HT-29 (cell line): ENCODE measurements around the gene CIC. TPM values are rescaled to one million over a fixed set of nuclear protein-coding genes. Genes with fewer than 3 reads are reported as not detected.
"Not testable (repeated sequence)": the region's sequence is repeated elsewhere in the genome, so short reads cannot be mapped to it uniquely, and the experiment has no call there.

Experiments
- DNase-seq: peaks from one replicate; pipeline ENCODE4 v3.0.0-alpha.2; 2015; ENCODE audit warnings: low spot score
- total RNA-seq: library from RNA; depleted of rRNA; stranded (reverse); fragments of >200 nt; shearing (Covaris generic); gene quantifications from 2 replicates; pipeline ENCODE4 v1.2.3, GENCODE V29; 2014

The CIC gene
- total RNA-seq, 1 experiment from 2014 or later = 55.5 TPM

DNA sequence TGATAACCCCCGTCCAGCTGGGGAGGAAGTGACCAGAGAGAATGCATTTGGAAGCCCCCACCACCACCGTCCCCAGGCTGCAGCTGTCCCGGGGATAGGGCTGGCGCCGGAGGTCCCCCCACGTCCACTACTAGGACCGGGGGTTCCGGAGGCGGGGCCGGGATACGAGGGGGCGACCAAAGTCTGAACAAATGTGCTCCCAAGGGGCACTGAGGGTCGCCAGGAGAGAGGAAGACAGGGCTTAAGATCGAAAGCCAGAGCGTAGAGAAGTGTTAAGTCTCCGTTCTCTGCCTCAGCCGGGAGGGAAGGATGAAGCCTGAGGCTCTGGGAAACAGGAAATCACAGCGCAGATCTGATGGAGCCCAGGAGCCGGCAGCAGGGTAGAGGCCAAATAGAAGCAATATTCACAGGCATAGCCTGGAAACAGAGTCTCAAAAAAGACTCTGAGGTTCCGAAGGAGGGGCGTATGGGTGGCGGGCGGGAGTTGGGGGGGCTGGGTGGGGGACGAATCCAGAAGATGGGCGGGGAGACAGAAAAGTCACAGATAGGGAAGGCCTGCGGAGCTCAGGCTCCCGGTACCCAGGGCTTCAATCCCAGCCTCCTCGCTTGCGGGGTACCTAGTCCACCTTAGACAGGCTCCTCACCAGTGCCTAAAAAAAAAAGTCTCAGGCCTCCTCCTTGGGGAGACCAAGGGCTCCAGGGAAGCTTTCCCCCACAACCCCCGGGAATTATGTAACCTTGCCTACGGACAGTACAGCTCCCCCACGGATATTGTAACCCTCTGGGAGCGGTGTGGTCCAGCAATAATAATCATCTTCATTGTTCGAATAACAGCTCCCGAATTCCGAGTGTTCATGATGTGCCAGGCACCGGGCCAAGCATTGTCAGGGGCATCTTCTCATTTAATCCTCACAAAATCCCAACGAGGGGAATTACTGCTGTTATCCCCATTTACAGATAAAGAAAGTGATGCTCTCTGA, 13.0 kb upstream of the CIC start:
- peak; percentile 73 for DNase-seq

DNA sequence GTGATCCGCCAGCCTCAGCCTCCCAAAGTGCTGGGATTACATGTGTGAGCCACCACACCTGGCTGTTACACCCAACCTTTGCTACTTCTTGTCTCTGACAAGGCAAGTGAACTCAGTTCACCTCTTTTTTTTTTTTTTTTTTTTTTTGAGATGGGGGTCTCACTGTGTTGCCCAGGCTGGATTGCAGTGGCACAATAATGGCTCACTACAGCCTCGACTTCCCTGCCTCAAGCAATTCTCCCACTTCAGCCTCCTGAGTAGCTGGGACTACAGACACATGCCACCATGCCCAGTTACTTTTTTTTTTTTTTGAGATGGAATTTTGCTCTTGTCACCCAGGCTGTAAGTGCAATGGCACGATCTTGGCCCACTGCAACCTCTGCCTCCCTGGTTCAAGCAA, 11.2 kb upstream of the CIC start:
- DNase-seq = not testable (repeated sequence)

DNA sequence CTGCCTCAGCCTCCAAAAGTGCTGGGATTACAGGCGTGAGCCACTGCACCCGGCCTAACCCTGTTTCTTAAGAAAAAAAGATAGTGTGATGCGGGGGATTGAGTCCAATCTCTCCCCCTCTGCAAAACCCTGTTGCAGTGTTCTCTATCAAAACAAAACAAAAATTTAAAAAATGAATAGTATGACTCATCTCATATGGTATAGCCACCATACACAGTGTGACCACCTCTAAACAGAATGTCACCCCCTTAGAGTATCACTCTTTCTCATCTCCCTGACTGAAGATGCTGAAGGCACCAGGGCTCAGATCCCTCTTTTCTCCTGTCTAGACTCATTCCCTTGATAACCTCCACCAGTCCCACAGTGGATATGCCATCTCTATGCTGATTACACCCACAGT, 7.3 kb upstream of the CIC start:
- DNase-seq = no peak

DNA sequence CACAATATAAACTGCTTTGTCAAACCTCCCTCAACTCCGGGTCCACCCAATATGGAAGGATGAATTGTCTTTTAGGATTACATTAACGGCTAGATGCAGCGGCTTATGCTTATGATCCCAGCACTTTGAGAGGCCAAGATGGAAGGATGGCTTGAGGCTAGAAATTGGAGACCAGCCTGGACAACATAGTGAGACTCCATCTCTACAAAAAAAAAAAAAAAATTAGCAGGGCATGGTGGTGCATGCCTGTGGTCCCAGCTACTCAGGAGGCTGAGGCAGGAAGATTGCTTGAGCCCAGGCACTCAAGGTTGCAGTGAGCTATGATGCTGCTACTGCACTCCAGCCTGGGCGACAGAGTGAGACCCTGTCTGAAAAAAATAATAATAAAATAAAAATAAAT, 2.9 kb upstream of the CIC start:
- not testable (repeated sequence) for DNase-seq

DNA sequence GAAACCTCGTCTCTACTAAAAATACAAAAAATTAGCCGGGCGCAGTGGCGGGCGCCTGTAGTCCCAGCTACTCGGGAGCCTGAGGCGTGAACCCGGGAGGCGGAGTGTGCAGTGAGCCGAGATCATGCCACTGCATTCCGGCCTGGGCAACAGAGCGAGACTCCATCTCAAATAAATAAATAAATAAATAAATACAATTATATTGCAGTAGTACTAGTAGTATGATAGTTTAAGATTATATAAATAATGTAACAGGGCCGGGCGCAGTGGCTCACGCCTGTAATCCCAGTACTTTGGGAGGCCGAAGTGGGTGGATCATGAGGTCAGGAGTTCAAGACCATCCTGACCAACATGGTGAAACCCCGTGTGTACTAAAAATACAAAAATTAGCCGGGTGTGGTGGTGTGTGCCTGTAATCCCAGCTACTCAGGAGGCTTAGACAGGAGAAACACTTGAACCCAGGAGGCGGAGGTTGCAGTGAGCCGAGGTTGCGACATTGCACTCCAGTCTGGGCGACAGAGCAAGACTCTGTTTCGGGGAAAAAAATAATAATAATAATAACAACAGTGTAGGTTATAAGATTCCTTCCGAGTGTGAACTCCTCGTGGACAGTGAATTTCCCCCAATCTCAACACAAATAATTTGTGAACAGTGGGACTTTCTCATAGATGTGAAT, 2.0 kb upstream of the CIC start:
- not testable (repeated sequence) for DNase-seq

DNA sequence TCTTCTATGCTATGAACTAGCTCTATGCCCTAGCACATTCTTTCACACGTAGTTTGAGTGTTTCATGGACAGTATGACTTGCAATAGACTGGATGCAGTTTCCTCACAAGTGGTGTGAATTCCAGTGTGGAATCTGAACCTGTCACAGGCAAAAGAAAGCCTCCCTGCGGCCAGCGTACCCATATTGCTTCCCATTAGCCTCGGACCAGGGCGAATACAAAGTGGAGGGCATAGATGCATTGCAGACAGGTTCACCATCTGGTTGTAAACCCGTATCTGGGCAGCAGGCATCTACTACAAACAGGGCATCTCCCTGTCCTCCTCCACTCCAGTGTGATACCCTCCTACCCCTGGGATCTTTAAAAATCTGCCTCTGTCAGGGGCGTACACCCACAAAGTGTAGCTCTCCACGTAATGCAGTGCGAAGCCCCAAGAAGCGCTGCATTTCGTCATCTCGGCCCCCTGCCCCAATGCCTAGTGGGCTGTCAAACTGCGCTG, 1.4 kb upstream of the CIC start:
- DNase-seq = no peak

DNA sequence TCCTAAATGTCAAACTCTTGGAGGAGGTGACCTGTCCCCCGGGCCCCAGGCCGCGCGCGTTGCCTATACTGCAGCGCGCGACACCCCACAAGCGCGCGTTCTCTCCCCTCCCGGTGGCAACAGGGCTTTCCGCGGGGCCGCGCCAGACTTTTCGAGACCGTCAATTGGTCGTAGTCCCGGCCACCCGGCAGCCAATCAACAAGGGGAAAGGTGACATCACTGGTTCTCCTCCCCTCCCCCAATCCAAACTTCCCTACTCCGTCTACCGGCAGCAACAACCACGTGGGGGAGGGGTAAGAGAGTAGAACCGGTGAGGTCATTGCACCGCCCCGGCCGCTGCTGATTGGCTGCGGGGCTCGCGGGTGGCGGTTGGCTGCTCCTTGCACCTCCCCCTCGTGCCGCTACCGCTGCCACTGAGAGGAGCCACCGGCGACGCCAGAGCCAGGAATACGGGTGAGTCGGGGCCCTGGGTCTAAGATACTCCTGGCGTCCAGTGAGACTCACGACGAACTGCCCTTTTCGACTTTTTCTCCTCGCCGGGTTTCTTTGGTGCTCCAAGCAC, 829 bp upstream of the CIC start:
- peak; percentile 100 for DNase-seq

DNA sequence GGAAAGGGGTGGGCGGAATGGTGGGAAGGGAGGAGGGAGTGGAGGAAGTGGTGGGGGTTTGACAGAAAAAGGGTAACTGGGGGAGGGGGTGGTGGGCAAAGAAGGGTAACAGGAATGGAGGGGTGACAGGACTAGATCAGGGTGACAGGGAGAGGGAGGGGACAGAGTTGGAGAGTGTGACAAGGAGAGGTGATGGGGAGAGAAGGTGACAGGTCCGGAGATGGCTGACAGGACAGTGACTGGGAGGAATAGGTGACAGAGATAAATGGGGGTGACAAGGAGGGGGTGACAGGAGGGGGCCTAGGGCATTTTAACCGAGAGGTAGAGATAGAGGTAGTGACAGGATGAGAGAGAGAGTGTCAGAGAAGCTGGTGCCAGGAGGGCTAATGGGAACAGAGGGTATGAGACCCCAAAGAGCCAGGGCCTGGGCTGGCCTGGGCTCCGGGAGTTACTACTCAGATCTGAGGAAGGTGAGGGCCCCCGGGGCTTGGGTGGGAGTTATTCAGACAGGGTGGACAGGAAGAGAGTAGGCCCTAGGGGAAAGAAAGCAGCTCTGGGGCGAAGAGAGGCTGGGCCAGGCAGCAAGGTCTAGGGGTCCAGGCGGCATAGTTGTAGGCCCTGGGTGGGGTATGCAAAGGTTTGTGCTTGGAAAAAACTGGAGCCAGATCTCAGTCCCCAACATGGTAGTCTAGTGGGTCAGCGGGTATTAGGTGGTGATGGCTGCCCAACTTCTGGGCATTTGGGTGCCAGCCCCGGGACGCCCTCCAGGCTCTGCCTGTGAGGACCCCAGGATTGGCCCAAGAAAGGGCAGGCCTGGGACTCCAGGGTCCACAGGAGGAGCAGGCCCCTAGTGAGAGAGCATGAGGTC, 660 bp downstream of the CIC start:
- peak; percentile 28 for DNase-seq

DNA sequence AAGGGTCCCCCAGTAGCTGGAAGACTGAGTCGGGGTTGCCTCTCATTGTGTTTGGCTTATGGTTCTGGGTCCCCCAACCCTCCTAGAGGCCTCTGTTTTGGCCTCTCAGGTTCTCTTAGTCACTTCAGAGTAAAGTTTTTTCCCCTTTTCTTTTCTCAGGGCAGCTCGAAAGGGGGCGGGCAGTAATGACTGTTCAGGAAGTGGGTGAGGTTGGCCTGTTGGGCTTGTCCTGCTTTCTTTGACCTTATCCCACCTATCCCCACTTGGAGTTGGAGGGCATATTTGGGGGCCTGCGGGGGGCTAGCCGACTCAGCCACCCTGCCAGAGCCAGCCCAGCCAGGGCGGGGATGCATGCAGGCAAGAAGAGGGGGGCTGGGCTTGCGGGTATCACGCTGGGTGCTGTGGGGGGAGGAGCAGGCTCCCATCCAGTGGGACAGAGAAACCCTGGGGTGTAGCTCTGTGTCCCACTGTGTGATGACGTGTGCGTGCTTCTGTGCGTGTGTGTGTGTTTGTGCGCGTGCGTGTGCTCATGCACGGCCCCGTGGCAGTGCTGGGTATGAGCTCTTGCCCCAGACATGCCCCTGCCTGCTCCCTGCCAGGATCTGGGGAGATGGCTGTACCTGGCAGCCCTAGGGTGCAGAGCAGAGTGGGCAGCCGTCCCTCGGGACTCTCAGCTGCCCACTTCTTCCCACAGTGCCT, 1.4 kb downstream of the CIC start:
- DNase-seq = peak; percentile 80

DNA sequence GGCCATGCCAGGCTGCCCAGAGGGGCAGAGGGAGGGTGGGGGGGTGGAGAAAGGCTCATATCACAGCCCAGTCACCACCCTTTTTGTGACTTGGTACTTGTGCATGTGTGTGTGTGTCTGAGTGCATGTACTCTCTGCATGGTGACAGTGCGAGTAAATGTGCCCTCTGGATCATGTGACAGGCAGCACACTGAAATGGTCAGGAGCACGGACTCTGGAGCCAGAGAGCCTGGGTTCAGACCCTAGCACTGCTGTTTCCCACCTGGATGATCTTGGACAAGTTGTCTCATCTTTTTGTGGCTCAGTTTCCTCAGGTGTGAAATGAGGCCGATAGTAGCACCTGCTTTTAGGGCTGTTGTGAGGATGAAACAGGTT, 2.0 kb downstream of the CIC start:
- no peak for DNase-seq

DNA sequence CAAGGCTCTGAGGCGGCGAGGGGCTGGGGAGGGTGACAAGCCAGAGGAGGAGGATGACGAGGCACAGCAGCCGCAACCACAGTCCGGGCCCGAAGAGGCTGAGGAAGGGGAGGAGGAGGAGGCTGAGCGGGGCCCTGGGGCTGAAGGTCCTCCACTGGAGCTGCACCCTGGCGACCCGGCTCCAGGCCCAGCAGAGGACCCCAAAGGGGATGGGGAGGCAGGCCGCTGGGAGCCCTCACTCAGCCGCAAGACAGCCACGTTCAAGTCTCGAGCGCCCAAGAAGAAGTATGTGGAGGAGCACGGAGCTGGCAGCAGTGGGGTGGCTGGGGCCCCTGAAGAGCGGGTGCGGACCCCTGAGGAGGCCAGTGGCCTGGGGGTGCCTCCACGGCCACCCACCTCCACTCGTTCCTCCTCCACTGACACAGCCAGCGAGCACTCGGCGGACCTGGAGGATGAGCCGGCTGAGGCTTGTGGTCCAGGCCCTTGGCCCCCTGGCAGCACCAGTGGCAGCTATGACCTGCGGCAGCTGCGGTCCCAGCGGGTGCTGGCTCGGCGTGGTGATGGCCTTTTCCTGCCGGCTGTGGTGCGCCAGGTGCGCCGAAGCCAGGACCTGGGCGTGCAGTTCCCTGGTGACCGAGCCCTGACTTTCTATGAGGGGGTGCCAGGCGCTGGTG, 2.9 kb downstream of the CIC start:
- DNase-seq = no peak

DNA sequence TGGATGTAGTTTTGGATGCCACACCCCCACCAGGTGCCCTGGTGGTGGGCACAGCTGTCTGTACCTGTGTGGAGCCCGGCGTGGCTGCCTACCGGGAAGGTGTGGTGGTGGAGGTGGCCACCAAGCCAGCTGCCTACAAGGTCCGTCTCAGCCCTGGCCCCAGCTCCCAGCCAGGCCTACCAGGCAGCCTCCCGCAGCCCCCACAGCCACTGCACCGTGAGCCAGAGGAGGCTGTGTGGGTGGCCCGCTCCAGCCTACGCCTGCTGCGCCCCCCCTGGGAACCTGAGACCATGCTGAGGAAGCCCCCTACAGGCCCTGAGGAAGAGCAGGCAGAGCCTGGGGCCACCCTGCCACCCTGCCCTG, 3.5 kb downstream of the CIC start:
- no peak for DNase-seq

DNA sequence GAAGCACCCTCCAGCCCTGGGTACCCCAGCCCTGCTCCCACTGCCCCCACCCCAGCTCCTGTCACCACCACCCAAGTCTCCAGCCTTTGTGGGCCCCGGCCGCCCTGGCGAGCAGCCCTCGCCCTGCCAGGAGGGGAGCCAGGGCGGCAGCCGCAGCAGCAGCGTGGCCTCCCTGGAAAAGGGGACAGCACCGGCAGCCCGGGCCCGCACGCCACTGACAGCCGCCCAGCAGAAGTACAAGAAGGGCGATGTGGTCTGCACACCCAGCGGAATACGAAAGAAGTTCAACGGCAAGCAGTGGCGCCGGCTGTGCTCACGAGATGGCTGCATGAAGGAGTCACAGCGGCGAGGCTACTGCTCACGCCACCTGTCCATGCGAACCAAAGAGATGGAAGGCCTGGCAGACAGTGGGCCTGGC, 3.9 kb downstream of the CIC start:
- DNase-seq = no peak

DNA sequence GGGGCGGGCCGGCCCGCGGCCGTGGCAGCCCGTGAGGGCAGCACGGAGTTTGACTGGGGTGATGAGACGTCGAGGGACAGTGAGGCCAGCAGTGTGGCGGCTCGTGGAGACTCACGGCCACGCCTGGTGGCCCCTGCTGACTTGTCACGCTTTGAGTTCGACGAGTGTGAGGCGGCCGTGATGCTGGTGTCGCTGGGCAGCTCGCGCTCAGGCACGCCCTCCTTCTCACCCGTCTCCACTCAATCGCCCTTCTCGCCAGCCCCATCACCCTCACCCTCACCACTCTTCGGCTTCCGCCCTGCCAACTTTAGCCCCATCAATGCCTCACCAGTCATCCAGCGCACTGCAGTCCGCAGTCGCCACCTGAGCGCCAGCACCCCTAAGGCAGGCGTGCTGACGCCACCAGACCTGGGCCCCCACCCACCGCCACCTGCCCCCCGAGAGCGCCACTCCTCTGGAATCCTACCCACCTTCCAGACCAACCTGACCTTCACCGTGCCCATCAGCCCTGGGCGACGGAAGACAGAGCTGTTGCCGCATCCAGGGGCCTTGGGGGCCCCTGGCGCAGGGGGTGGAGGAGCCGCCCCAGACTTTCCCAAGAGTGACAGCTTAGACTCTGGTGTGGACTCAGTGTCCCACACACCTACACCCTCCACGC, 4.5 kb downstream of the CIC start:
- no peak for DNase-seq

DNA sequence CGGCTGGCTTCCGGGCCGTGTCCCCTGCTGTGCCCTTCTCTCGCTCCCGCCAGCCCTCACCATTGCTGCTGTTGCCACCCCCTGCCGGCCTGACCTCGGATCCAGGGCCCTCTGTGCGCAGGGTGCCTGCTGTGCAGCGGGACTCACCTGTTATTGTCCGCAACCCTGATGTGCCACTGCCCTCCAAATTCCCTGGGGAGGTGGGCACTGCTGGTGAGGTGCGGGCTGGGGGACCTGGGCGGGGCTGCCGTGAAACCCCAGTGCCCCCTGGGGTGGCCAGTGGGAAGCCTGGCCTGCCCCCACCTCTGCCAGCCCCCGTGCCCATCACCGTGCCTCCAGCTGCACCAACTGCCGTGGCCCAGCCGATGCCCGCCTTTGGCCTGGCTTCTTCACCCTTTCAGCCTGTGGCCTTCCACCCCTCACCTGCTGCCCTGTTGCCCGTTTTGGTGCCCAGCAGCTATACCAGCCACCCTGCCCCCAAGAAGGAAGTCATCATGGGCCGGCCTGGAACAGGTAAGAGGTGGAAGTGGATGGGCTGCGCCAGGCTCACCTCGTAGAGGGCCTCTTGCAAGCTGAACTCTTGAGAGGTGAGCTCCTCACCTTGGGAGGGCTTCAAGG, 5.1 kb downstream of the CIC start:
- no peak for DNase-seq

DNA sequence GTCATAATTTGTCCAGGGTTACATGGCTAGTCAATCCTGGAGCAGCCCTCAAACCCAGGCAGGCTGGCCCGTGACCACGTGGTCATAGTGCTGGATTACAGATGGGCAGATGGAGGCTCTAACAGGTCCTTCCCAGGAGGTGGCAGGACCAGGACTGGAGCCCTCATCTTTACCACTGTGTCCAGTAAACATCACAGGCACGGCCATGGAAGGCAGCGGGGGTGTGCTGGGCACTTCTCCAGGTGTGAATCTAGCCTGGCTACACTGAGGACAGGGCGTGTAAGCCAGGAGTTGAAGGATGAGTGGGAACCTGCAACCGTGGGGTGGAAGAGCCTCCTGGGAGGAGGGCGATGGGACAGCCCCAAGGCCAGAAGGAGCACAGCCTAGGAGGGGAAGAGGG, 6.1 kb downstream of the CIC start:
- DNase-seq = no peak

DNA sequence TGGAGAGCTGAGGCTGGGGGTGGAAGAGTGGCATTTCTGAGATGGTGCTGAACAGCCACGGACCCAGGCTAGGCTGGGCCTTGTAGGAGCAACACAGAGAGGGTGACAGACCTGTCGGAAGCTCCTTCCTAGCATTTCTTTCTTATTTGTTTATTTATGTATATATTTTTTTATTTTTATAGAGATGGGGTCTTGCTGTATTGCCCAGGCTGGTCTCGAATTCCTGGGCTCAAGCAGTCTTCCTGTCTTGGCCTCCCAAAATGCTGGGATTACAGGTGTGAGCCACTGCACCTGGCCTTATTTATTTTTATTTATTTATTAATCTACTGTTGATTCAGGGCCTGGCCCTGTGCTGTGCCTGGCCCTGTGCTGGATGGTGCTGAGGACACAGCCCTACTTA, 6.5 kb downstream of the CIC start:
- DNase-seq = no peak

DNA sequence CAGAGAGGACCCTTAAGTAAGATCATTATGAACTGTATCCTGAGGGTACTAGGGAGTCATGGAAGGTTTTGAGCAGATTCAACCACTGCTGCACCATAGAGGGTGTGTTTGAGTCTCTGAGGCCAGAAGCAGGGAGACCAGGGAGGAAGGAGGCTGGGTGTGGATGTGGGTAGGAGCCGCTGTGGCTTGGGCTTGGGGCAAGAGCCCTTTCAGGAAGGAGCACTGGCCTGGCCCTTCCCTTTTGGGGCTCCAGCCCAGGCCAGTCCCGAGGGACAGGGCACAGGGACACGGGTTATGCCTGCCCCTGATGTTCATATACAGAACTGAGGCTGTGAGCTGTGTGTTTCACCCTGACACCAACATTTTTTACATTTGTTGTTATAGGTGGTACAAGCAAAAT, 7.2 kb downstream of the CIC start:
- DNase-seq = no peak

DNA sequence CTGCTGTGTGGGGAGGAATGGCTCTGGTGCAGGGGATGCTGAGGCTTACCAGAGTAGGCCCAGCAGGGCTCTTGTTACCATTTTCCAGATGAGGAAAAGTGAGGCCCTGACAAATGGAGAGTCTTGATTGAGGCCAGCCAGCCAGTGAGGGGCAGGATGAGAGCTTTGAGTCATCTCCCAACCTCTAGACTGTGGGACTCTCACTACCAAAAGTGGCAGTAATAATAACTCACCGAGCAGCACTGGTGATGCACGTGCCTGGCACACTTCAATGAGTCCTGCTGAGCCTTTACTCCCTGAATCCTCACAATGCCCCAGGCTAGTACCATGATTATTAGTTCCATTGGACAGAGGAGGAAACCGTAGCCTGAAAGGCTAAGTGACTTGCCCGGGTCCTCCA, 7.8 kb downstream of the CIC start:
- DNase-seq = no peak
